ENCODE measurements around the gene SMAD6. TPM values are rescaled to one million over a fixed set of nuclear protein-coding genes. Genes with fewer than 3 reads are reported as not detected.

The SMAD6 gene
- polyA plus RNA-seq, 1 of the 3 experiments (the other 2 are of a cell fraction), result 4.5 TPM

DNA sequence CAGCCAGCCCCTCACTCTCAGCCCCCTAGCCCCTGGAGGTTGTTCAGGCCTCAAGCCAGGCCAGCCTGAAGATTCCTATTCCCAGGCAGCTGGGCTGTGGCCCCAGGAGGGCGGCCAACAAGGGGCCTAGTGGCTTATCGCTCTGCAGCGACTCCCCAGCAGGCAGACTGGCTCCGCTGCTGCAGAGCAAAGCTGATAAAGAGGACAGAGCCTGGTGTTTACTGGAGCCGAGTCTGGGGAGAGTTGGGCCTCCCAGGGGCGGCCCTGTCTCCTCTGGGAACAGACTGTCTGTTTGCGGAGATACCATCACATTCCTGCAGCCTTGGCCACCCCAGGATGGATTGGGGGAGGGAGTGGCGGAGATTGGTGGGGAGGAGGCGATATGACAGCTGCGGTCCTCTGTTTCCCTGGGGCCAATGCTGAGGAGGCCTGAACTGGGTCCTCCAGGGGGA is 22.4 kb upstream of the SMAD6 start (continued):
- 0 out of 2 replicates have a peak, but pooled peaks have one; percentile 7 for TF ChIP-seq RFX5 (IDR thresholded peaks at IDR 0.05; ENCODE audit: low read length)

DNA sequence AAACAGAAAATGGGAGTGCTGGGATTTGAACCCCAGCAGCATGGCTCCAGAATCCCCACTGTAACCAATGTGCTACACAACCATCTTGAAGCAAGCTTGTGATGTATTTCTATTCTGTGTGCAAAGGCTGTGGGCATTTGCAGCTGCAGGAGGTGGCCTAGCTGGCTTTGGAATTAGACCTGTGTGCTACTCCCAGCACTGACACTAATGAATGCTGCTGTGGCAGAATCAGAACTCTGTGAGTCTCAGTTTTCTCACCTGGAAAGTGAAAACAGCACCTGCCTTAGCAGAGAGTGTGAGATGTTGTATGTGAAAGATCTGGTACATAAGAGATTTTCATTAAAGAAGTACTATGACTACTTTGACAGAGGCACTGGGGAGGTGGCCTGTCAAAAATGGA is 21.5 kb upstream of the SMAD6 start:
- no peak for DNase-seq
- H3F3A ChIP-seq (replicated peaks; ENCODE audit: insufficient read depth), result no peaks in the 10 kb centered on the region
- H3K27ac ChIP-seq (ENCODE audit: low read depth in 2 of 2, low read length in 1 of 2), result peak overlapping the region in 1 of 2 experiments; percentile 95; a peak in 2 of 4 replicates
- H3K36me3 ChIP-seq (replicated peaks in 1 of 2; ENCODE audit: control insufficient read depth in 1 of 2, insufficient read depth in 2 of 2, low read length in 1 of 2), result no peaks in the 10 kb centered on the region
- ChIA-PET POLR2A (no interaction called here), CTCF (interaction anchor here (0.9 to 3.9 kb wide), 5 partner anchors 19 to 171 kb away, joined by 3 to 28 read pairs (median 5); no protein-coding TSS in a partner anchor)
- no peak overlapping the region for H3K4me2 ChIP-seq
- no peak overlapping the region for H3K9ac ChIP-seq
- H4K20me1 ChIP-seq (ENCODE audit: insufficient read depth), result no peaks in the 10 kb centered on the region
- no peaks in the 10 kb centered on the region for H3K9me3 ChIP-seq
- no peak overlapping the region for H2AFZ ChIP-seq (ENCODE audit: low read depth)
- no peaks in the 10 kb centered on the region for H3K27me3 ChIP-seq (ENCODE audit: insufficient read depth)
- no peak overlapping the region for H3K4me3 ChIP-seq (ENCODE audit: low read depth in 2 of 2, low read length in 1 of 2)
- no peak for TF ChIP-seq EZH2phosphoT487 (IDR thresholded peaks at IDR 0.05; ENCODE audit: borderline replicate concordance, low read depth)
- H3K79me2 ChIP-seq (ENCODE audit: insufficient read depth), result no peaks in the 10 kb centered on the region
- peaks cover 7 to 22% of the 10 kb centered on the region in 2 experiments; a peak in 3 of 4 replicates for H3K4me1 ChIP-seq (ENCODE audit: control insufficient read depth in 1 of 2, insufficient read depth in 2 of 2, low read depth in 1 of 2, low read length in 1 of 2)
- H3K9me2 ChIP-seq, result no peaks in the 10 kb centered on the region

DNA sequence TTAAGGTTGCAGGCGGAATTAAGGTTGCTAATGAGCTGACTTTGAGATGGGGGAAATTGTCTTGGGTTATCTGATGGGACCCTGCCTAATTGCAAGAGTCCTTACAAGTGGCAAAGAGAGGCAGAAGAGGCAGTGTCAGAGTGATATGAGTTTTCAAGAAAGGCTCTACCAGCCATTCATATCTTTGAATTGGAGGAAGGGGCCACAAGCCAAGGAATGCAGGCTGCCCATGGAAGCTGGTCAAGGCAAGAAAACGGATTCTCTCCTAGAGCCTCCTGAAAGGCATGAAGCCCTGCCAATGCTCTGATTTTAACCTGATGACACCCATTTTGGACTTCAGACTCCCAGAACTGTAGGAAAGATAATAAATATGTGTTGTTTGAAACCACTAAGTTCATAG is 20.6 kb upstream of the SMAD6 start:
- CTCF ChIA-PET, result interaction anchor here (1.2 to 3.9 kb wide), 2 partner anchors 9 to 18 kb away, joined by 3 to 28 read pairs; no protein-coding TSS in a partner anchor
- H3K36me3 ChIP-seq (replicated peaks in 1 of 2; ENCODE audit: control insufficient read depth in 1 of 2, insufficient read depth in 2 of 2, low read length in 1 of 2), result no peaks in the 10 kb centered on the region

DNA sequence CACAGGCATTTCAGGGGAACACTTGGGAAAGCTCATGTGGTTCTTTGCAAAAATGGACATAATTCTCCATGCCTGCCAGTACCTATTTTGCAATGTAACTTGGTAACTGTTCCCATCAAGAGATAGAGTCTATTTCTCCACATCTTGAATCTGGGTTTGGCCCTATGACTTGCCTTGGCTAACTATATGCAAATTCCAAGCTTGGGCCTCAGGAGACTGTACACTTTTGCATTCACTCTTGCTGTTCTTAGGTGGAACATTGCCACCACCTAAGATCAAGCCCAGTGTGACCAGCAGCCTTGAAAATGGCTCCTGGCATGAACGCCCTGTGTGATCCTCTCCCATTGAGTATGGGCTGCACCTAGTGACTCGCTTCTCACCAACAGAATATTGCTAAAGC is 19.8 kb upstream of the SMAD6 start:
- Histone ChIP-seq H3F3A (replicated peaks; ENCODE audit: insufficient read depth) (no peaks in the 10 kb centered on the region), H3K4me1 (ENCODE audit: control insufficient read depth in 1 of 2, insufficient read depth in 2 of 2, low read depth in 1 of 2, low read length in 1 of 2) (peaks cover 7 to 22% of the 10 kb centered on the region in 2 experiments; a peak in 3 of 4 replicates), H3K4me3 (ENCODE audit: low read depth in 2 of 2, low read length in 1 of 2) (no peak overlapping the region), H3K27me3 (ENCODE audit: insufficient read depth) (no peaks in the 10 kb centered on the region), H3K27ac (ENCODE audit: low read depth in 2 of 2, low read length in 1 of 2) (no peak overlapping the region), H3K4me2 (no peak overlapping the region), H2AFZ (ENCODE audit: low read depth) (no peak overlapping the region), H3K9me2 (no peaks in the 10 kb centered on the region), H3K9me3 (no peaks in the 10 kb centered on the region), H3K9ac (no peak overlapping the region), H3K36me3 (replicated peaks in 1 of 2; ENCODE audit: control insufficient read depth in 1 of 2, insufficient read depth in 2 of 2, low read length in 1 of 2) (no peaks in the 10 kb centered on the region), H3K79me2 (ENCODE audit: insufficient read depth) (no peaks in the 10 kb centered on the region), H4K20me1 (ENCODE audit: insufficient read depth) (no peaks in the 10 kb centered on the region)
- 83% methylated on average over 2 of the region's 2 CpGs for WGBS (ENCODE audit: low lambda C conversion rate)
- no peak for DNase-seq
- TF ChIP-seq EP300 (IDR thresholded peaks at IDR 0.05; ENCODE audit: borderline replicate concordance in 1 of 2, low read depth in 1 of 2, low read length in 1 of 2) (no peak), GABPA (IDR thresholded peaks at IDR 0.05; ENCODE audit: low read depth) (no peak), MXI1 (IDR thresholded peaks at IDR 0.05; ENCODE audit: low read depth, low read length) (no peak), RCOR1 (IDR thresholded peaks at IDR 0.05; ENCODE audit: low read length) (no peak)
- TF ChIP-seq, protein P1, sequence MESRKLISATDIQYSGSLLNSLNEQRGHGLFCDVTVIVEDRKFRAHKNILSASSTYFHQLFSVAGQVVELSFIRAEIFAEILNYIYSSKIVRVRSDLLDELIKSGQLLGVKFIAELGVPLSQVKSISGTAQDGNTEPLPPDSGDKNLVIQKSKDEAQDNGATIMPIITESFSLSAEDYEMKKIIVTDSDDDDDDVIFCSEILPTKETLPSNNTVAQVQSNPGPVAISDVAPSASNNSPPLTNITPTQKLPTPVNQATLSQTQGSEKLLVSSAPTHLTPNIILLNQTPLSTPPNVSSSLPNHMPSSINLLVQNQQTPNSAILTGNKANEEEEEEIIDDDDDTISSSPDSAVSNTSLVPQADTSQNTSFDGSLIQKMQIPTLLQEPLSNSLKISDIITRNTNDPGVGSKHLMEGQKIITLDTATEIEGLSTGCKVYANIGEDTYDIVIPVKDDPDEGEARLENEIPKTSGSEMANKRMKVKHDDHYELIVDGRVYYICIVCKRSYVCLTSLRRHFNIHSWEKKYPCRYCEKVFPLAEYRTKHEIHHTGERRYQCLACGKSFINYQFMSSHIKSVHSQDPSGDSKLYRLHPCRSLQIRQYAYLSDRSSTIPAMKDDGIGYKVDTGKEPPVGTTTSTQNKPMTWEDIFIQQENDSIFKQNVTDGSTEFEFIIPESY (IDR thresholded peaks at IDR 0.05; ENCODE audit: borderline replicate concordance, low read depth), result no peak
- ChIA-PET POLR2A (no interaction called here), CTCF (interaction anchor here (0.8 to 6.5 kb wide), 4 partner anchors 8 to 46 kb away, joined by 3 to 53 read pairs (median 3); no protein-coding TSS in a partner anchor)

More for the DNA sequence above, 20.6 kb upstream of the SMAD6 start:
- DNase-seq, result no peak
- Histone ChIP-seq H4K20me1 (ENCODE audit: insufficient read depth) (no peaks in the 10 kb centered on the region), H3K9me2 (no peaks in the 10 kb centered on the region), H3K4me2 (no peak overlapping the region), H3K27ac (ENCODE audit: low read depth in 2 of 2, low read length in 1 of 2) (no peak overlapping the region), H3K9me3 (no peaks in the 10 kb centered on the region), H3K79me2 (ENCODE audit: insufficient read depth) (no peaks in the 10 kb centered on the region), H3K27me3 (ENCODE audit: insufficient read depth) (no peaks in the 10 kb centered on the region), H3K4me1 (ENCODE audit: control insufficient read depth in 1 of 2, insufficient read depth in 2 of 2, low read depth in 1 of 2, low read length in 1 of 2) (peaks cover 7 to 22% of the 10 kb centered on the region in 2 experiments; a peak in 3 of 4 replicates), H3F3A (replicated peaks; ENCODE audit: insufficient read depth) (no peaks in the 10 kb centered on the region), H2AFZ (ENCODE audit: low read depth) (no peak overlapping the region), H3K9ac (no peak overlapping the region), H3K4me3 (ENCODE audit: low read depth in 2 of 2, low read length in 1 of 2) (no peak overlapping the region)
- WGBS (ENCODE audit: low lambda C conversion rate), result 94% methylated on average over 2 of the region's 2 CpGs
- POLR2A ChIA-PET, result no interaction called here
- no peak for TF ChIP-seq JUND (IDR thresholded peaks at IDR 0.05)
- TF ChIP-seq, protein P2, sequence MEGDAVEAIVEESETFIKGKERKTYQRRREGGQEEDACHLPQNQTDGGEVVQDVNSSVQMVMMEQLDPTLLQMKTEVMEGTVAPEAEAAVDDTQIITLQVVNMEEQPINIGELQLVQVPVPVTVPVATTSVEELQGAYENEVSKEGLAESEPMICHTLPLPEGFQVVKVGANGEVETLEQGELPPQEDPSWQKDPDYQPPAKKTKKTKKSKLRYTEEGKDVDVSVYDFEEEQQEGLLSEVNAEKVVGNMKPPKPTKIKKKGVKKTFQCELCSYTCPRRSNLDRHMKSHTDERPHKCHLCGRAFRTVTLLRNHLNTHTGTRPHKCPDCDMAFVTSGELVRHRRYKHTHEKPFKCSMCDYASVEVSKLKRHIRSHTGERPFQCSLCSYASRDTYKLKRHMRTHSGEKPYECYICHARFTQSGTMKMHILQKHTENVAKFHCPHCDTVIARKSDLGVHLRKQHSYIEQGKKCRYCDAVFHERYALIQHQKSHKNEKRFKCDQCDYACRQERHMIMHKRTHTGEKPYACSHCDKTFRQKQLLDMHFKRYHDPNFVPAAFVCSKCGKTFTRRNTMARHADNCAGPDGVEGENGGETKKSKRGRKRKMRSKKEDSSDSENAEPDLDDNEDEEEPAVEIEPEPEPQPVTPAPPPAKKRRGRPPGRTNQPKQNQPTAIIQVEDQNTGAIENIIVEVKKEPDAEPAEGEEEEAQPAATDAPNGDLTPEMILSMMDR (IDR thresholded peaks at IDR 0.05), result no peak

Measured in SK-N-SH (cell line).